HepG2 (cell line): ENCODE measurements around the gene ADCY9. TPM values are rescaled to one million over a fixed set of nuclear protein-coding genes. Genes with fewer than 3 reads are reported as not detected.

ENCODE experiments used
- FOXK2 ChIP-seq: fragments of 450-650 bp; IDR thresholded peaks from 2 replicates; pipeline ENCODE4 v1.6.1; 2016
- LCORL ChIP-seq, 2 experiments: fragments of 450-650 bp in 1 of 2; sonication (generic) in 1 of 2; formaldehyde crosslinking in 1 of 2; IDR thresholded peaks; 2 replicates each; pipeline versions ENCODE4 v1.5.0 to v1.6.1; 2017 to 2020; ENCODE audit warnings: antibody characterized with exemption in 1 of 2, missing genetic modification reagents in 1 of 2
- NFE2L2 ChIP-seq: fragments of 150-350 bp; IDR thresholded peaks from 2 replicates; pipeline ENCODE4 v1.6.1; 2014; ENCODE audit warnings: low read length
- RAD21 ChIP-seq: fragments of 450-650 bp; formaldehyde crosslinking; IDR thresholded peaks from 2 replicates; pipeline ENCODE4 v1.5.0; 2020; ENCODE audit warnings: mild to moderate bottlenecking
- RORA ChIP-seq: sonication (generic); formaldehyde crosslinking; IDR thresholded peaks from 2 replicates; pipeline ENCODE4 v1.5.0; 2020; ENCODE audit warnings: mild to moderate bottlenecking, missing genetic modification reagents, moderate library complexity
- TEF ChIP-seq: sonication (generic); formaldehyde crosslinking; IDR thresholded peaks from 2 replicates; pipeline ENCODE4 v1.5.0; 2020; ENCODE audit warnings: missing genetic modification reagents
- UBTF ChIP-seq: sonication (generic); formaldehyde crosslinking; IDR thresholded peaks from 2 replicates; pipeline ENCODE4 v1.4.0; 2020; ENCODE audit warnings: mild to moderate bottlenecking, missing genetic modification reagents
- ZBTB25 ChIP-seq: IDR thresholded peaks from 2 replicates; pipeline ENCODE4 v1.6.1; 2018; ENCODE audit warnings: missing genetic modification reagents
- ZNF205 ChIP-seq: IDR thresholded peaks from 2 replicates; pipeline ENCODE4 v1.6.1; 2018; ENCODE audit warnings: missing biosample characterization, missing genetic modification reagents
- ZNF510 ChIP-seq: sonication (generic); formaldehyde crosslinking; IDR thresholded peaks from 2 replicates; pipeline ENCODE4 v1.4.0; 2020; ENCODE audit warnings: low read depth, mild to moderate bottlenecking, missing genetic modification reagents
- ZNF615 ChIP-seq: sonication (generic); formaldehyde crosslinking; IDR thresholded peaks from 2 replicates; pipeline ENCODE4 v1.5.0; 2020; ENCODE audit warnings: mild to moderate bottlenecking, missing genetic modification reagents, borderline replicate concordance
- polyA plus RNA-seq, 8 experiments: library from polyadenylated mRNA; depleted of rRNA in 3 of 8; stranded (reverse) in 7 of 8; unstranded in 1 of 8; fragments of >200 nt; fragmentation: Illumina TruSeq in 4 of 8; extraction: Trizol in 4 of 8; gene quantifications; 2 replicates each; pipeline versions ENCODE4 v1.2.1 to v1.2.3, GENCODE V29; 2011 to 2016; ENCODE audit warnings: low read depth in 4 of 8, missing spikeins in 1 of 8, mixed read lengths in 1 of 8; ENCODE audit not compliant: insufficient read depth in 1 of 8
- total RNA-seq, 5 experiments: library from RNA; depleted of rRNA; stranded (reverse); fragments of >200 nt; fragmentation: Illumina TruSeq; extraction: Trizol; gene quantifications; 2 replicates each; pipeline ENCODE4 v1.2.3, GENCODE V29; 2016; ENCODE audit warnings: low read depth in 1 of 5
- TF ChIP-seq, protein P1 (sequence below): sonication (generic); formaldehyde crosslinking; IDR thresholded peaks from 2 replicates; pipeline ENCODE4 v1.4.0; 2020; ENCODE audit warnings: low read depth, mild to moderate bottlenecking, missing genetic modification reagents
- TF ChIP-seq, protein P2 (sequence below): sonication (generic); formaldehyde crosslinking; IDR thresholded peaks from 2 replicates; pipeline ENCODE4 v1.5.0; 2020; ENCODE audit warnings: mild to moderate bottlenecking, missing genetic modification reagents
- TF ChIP-seq, protein P3 (sequence below): sonication (generic); formaldehyde crosslinking; IDR thresholded peaks from 2 replicates; pipeline ENCODE4 v1.4.0; 2020; ENCODE audit warnings: missing genetic modification reagents
- TF ChIP-seq, protein P4 (sequence below): IDR thresholded peaks from 2 replicates; pipeline ENCODE4 v1.6.1; 2016; ENCODE audit warnings: missing genetic modification reagents, missing compliant biosample characterization

Gene ADCY9
- total and polyA plus RNA-seq, 2 of the 13 experiments (the other 11 are each of a cell fraction or from before 2014, with no cell fraction given), result 11.2 to 13.9 TPM

GRCh38 chr16:4116325-4117249 is at the start of gene ADCY9 (continued):
- TF ChIP-seq, protein P1, sequence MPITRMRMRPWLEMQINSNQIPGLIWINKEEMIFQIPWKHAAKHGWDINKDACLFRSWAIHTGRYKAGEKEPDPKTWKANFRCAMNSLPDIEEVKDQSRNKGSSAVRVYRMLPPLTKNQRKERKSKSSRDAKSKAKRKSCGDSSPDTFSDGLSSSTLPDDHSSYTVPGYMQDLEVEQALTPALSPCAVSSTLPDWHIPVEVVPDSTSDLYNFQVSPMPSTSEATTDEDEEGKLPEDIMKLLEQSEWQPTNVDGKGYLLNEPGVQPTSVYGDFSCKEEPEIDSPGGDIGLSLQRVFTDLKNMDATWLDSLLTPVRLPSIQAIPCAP (CRISPR knock-in tag), result no peak
- TF ChIP-seq LCORL (IDR thresholded peaks at IDR 0.05) (no peak), LCORL (CRISPR knock-in tag; IDR thresholded peaks at IDR 0.05) (peak; percentile 44; the same call in 1 of the 2 replicates), RORA (CRISPR knock-in tag) (no peak), TEF (no peak), ZNF615 (CRISPR knock-in tag) (no peak), ZNF510 (CRISPR knock-in tag) (no peak), NFE2L2 (no peak), RAD21 (peak; percentile 58), ZBTB25 (CRISPR knock-in tag) (no peak), UBTF (CRISPR knock-in tag) (peak; percentile 85), FOXK2 (no peak), ZNF205 (CRISPR knock-in tag) (no peak)
- TF ChIP-seq, protein P2, sequence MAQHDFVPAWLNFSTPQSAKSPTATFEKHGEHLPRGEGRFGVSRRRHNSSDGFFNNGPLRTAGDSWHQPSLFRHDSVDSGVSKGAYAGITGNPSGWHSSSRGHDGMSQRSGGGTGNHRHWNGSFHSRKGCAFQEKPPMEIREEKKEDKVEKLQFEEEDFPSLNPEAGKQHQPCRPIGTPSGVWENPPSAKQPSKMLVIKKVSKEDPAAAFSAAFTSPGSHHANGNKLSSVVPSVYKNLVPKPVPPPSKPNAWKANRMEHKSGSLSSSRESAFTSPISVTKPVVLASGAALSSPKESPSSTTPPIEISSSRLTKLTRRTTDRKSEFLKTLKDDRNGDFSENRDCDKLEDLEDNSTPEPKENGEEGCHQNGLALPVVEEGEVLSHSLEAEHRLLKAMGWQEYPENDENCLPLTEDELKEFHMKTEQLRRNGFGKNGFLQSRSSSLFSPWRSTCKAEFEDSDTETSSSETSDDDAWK (CRISPR knock-in tag), result no peak
- TF ChIP-seq, protein P3, sequence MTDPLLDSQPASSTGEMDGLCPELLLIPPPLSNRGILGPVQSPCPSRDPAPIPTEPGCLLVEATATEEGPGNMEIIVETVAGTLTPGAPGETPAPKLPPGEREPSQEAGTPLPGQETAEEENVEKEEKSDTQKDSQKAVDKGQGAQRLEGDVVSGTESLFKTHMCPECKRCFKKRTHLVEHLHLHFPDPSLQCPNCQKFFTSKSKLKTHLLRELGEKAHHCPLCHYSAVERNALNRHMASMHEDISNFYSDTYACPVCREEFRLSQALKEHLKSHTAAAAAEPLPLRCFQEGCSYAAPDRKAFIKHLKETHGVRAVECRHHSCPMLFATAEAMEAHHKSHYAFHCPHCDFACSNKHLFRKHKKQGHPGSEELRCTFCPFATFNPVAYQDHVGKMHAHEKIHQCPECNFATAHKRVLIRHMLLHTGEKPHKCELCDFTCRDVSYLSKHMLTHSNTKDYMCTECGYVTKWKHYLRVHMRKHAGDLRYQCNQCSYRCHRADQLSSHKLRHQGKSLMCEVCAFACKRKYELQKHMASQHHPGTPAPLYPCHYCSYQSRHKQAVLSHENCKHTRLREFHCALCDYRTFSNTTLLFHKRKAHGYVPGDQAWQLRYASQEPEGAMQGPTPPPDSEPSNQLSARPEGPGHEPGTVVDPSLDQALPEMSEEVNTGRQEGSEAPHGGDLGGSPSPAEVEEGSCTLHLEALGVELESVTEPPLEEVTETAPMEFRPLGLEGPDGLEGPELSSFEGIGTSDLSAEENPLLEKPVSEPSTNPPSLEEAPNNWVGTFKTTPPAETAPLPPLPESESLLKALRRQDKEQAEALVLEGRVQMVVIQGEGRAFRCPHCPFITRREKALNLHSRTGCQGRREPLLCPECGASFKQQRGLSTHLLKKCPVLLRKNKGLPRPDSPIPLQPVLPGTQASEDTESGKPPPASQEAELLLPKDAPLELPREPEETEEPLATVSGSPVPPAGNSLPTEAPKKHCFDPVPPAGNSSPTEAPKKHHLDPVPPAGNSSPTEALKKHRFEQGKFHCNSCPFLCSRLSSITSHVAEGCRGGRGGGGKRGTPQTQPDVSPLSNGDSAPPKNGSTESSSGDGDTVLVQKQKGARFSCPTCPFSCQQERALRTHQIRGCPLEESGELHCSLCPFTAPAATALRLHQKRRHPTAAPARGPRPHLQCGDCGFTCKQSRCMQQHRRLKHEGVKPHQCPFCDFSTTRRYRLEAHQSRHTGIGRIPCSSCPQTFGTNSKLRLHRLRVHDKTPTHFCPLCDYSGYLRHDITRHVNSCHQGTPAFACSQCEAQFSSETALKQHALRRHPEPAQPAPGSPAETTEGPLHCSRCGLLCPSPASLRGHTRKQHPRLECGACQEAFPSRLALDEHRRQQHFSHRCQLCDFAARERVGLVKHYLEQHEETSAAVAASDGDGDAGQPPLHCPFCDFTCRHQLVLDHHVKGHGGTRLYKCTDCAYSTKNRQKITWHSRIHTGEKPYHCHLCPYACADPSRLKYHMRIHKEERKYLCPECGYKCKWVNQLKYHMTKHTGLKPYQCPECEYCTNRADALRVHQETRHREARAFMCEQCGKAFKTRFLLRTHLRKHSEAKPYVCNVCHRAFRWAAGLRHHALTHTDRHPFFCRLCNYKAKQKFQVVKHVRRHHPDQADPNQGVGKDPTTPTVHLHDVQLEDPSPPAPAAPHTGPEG, result no peak
- TF ChIP-seq, protein P4, sequence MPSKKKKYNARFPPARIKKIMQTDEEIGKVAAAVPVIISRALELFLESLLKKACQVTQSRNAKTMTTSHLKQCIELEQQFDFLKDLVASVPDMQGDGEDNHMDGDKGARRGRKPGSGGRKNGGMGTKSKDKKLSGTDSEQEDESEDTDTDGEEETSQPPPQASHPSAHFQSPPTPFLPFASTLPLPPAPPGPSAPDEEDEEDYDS, result no peak
